GM19239 (cell line): Measurements from ENCODE around the gene GBP3.
"Not testable (repeated sequence)": the region's sequence is repeated elsewhere in the genome, so short reads cannot be mapped to it uniquely, and the experiment has no call there.

ENCODE experiments used
- DNase-seq: peaks from one replicate; pipeline ENCODE4 v3.0.0; 2011; ENCODE audit warnings: low spot score; ENCODE audit not compliant: insufficient read length
- FAIRE-seq: peaks from 2 replicates; lab custom pipeline; 2011; peaks lifted over from hg19 to GRCh38; lab: Jason Lieb, UNC

Gene GBP3

GRCh38 chr1:89022167-89022959, at the start of gene GBP3:
TSS of gene GBP3 (minus strand) at chr1:89022866. CDS start at chr1:89020721, 2,145 bp downstream.
- DNase-seq (peak; percentile 28), FAIRE-seq (peak; percentile 93)

DNA sequence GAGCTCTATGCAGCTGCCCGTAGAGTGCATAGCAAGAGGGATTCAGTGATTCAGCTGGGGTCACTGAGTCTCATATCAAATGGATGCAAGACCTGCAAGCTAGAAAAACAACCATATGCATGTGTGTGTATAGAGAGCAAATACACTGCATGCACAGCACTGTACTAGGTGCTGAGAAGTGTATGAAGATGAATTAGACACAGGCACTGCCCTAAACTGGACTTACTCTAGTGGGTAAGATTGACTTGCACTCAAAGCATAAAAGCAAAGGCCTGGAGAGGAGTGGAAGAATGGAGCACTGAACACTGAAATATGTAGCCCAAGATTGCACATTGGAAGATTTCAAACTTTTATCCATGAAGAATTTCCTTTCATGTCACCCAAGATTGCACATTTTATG, 47.8 kb upstream of the GBP3 start:
- DNase-seq (no peak), FAIRE-seq (no peak)

GRCh38 chr1:89069951-89070350, 47.3 kb upstream of the GBP3 start:
- peak; percentile 75 for FAIRE-seq
- DNase-seq: no peak

GRCh38 chr1:89068291-89068690, 45.6 kb upstream of the GBP3 start:
- FAIRE-seq (no peak), DNase-seq (no peak)

DNA sequence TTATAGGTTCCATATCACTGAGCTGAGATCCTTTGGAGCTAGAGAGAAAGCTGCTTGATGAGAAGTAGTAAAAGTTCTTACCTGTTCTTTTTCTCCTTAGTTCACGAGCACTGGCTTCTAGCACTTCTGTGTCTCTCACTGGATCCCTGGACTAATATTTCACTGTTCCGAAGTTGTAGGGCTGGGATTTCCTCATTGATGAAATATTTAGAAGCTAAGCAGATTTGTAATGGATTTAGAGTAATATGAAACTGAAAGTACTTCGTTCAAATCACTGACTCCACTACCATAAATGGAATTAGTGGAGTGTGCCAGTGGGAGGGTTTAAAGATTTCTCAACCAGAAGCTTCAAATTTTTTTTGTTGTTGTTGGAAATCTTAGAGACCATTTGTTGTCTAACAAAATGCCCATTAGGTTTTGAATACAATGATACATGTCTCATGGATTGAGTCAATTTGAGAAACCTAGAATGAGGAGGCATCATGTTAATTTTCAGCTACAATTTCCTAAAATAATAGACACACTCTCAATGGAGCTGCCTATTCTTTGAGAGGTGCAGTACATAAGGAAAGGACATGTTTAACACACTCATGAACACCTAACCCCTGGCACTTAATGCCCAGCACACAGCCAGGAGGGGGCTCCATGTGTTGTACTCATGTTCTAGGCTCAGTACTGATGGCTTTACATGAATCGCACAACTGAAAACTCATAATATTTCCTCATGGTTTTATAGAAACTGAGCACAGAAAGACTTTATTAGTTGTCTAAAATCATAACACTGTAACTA, 42.6 kb upstream of the GBP3 start, which contains the start of gene GBP1:
TSS of gene GBP1 (minus strand) at position 130 of the 790 bp plus-strand sequence. CDS start 1,974 bp downstream, outside the sequence.
- FAIRE-seq (peak; percentile 99), DNase-seq (no peak)

DNA sequence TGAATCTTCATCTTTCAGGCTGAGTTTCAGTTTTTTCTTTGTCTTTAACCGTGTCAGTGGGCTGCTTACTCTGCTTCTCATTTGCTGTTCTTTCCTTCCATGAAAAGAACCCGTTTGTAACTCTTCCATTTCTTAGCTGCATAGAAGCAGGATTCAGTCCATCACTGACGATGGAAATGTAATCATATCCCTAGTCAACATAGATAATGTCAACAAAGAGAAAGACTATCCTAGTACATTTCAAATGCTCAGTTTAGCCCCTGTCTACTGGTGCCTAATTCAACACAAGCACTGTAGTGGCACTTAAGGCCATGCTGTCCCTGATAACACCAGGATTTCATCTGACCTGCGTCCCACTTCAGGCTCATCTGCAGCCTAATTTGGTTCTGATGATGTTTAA, 42.0 kb upstream of the GBP3 start:
- no peak for FAIRE-seq
- no peak for DNase-seq

DNA sequence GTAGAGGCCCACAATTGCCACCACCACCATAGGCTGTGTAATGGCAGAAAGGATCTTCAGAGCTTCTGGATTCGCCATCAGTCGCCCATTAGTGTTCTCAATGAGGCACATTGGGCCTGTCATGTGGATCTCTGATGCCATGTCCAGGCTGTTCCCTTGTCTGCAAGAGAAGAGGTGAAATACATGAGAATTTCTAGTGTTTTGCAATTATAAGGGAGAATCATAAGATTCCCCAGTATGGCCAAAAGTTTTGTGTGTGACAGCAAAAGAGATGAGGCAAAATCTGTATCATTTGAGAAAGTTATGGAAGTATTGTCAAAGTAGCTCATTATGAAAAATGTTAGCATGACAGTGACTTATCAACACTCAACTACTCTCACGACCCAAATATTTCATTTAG, 40.4 kb upstream of the GBP3 start:
- no peak for FAIRE-seq
- DNase-seq: no peak

GRCh38 chr1:89060091-89060490, 37.4 kb upstream of the GBP3 start:
- DNase-seq: no peak
- FAIRE-seq: no peak

GRCh38 chr1:89051955-89052312, 29.3 kb upstream of the GBP3 start:
- FAIRE-seq: no peak

DNA sequence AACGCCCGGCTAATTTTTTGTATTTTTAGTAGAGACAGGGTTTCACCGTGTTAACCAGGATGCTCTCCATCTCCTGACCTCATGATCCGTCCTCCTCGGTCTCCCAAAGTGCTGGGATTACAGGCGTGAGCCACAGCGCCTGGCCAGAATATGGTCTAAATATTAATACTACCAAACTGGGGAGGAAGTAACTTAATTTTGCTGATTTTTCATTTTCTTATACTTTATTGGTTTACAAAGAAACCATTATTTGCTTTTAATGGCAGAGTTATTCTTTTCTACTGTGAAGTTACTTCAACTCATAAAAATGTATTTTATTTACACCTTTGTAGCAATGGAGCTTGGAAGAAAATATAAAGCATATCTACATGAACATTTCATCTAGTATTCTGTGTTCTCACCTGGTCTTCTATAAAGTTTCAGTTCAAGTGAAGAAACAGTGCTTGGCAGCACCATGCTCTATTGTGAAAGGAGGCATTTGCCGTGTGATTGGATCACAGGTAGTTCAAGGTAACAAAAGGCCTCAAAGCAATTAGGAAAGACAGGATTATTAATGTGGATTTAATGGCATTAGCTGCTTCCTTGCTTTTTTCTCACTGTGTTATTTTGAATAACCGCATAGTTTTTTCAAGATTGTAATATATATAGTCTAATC, 28.8 kb upstream of the GBP3 start:
- DNase-seq (no peak), FAIRE-seq (no peak)

More at GRCh38 chr1:89051955-89052312, 29.3 kb upstream of the GBP3 start:
- no peak for DNase-seq

- FAIRE-seq (no peak), DNase-seq (no peak)
Measured at GRCh38 chr1:89050649-89051033, 28.0 kb upstream of the GBP3 start.

DNA sequence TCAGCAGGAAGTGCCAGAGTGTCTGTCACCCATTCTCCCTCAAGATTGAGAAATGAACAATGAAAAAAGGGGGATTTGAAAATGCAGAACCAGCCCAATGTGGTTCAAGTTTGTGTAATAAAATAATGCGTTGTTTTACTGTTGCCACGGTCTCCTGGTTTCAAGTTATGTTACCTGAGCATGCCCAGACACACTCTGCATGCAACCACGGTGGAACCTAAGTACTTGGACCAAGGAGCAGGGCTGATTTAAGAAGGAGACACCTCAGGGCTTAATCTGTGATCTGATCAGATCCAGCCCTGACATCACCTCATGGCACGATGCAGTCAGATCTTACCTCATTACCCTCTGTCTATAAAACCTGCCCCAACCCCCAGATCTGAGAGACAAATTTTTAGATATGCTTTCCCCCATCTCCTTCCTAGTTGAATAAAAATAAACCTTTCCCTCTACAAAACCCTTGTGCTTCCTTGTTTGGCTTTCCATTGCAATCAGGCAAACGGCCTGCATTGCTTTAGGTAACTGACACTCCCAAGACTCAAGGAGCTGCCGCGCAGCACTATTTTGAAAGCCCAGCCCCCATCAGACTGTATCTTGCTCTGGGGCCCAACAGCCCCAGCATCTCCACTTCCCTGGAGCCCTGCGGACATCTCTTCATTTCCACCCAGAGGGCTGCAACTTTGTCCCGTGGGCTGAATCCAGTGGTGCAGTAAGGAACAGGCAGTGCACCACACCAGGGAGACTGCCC, 27.4 kb upstream of the GBP3 start:
- DNase-seq, FAIRE-seq: not testable (repeated sequence)

DNA sequence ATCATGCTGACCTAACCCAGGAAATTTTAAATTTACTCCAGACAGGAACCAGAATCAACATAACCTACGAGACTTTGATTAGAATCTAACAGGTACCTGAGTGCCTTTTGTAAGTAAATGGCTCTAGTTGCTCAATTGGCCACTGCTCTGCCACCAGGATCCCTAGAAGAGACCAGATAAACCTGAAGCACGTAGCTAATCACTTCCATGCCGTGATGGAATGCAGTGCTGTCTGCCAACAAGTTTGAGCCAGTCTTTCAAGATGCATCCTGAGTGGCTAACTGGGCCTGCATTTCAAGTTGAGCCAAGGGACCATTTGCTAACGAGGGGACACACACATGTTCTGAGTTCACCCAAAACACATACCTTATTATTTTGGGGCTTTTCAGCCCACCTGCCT, 26.5 kb upstream of the GBP3 start:
- not testable (repeated sequence) for DNase-seq, FAIRE-seq

- no peak for DNase-seq
- FAIRE-seq: no peak
Measured at GRCh38 chr1:89047734-89048133, 25.1 kb upstream of the GBP3 start.

- peak; percentile 94 for FAIRE-seq
Measured at GRCh38 chr1:89046318-89047183, 23.9 kb upstream of the GBP3 start.

GRCh38 chr1:89044970-89045721, 22.5 kb upstream of the GBP3 start:
- peak; percentile 23 for FAIRE-seq
- DNase-seq: no peak

More at GRCh38 chr1:89046318-89047183, 23.9 kb upstream of the GBP3 start:
- DNase-seq: not testable (repeated sequence)

DNA sequence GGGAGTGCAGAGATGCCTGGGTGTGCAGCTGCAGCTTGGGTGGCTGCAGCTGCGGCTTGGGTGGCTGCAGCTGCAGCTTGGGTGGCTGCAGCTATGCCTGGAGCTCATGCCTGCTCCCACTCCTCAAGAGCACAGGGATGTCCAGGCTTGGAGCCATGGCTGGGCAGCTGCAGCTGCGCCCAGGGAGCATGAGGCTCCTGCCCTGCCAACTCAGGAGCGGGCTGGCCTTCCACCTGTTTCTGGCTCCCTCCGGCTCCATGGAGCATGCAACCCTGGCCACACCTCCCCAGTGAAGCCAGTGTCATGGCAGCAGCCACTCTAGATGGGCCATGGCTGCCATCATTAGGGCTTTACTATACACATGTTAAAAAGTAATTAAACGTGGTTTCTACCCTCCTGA, 21.3 kb upstream of the GBP3 start:
- FAIRE-seq (no peak), DNase-seq (no peak)

DNA sequence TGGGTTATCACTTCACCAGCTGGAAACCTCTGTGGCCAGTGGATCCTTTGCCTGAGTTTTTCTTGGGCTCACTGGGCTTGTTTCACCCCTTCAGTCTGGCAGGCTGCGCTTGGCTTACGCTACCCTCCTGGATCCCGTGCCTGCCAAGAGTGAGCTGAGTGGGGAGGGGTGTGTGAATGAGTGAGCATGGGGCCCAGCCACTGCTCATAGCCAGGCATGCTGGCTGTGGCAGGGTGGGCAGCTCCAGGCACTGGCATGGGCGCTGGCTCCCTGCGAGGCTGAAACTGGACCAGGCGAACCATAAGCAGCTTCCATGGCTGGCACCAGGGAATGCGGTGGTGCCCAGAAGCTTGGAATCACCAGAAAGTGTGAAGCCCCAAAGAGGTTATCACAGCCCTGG, 19.8 kb upstream of the GBP3 start:
- FAIRE-seq (no peak), DNase-seq (no peak)
